K562 (cell line): Measurements from ENCODE around the gene CIP2A.

ENCODE experiments used
- ARHGAP35 ChIP-seq: fragments of 450-650 bp; IDR thresholded peaks from 2 replicates; pipeline ENCODE4 v1.6.1; 2018; ENCODE audit not compliant: partially characterized antibody
- BACH1 ChIP-seq: fragments of 200-800 bp; sonication (Bioruptor generic); IDR thresholded peaks from 2 replicates; pipeline ENCODE4 v1.6.1; 2016; ENCODE audit warnings: missing genetic modification characterization, missing compliant biosample characterization
- HMGXB4 ChIP-seq: sonication (generic); formaldehyde crosslinking; IDR thresholded peaks from 2 replicates; pipeline ENCODE4 v1.8.1; 2023; ENCODE audit warnings: mild to moderate bottlenecking, missing genetic modification reagents
- OTX1 ChIP-seq: fragments of 450-650 bp; formaldehyde crosslinking; IDR thresholded peaks from 2 replicates; pipeline ENCODE4 v1.4.0; 2022; ENCODE audit warnings: mild to moderate bottlenecking
- POLR2AphosphoS2 ChIP-seq: IDR thresholded peaks from 2 replicates; pipeline ENCODE4 v1.6.1; 2012; ENCODE audit warnings: low read length, improper control_type of control experiment
- RFX5 ChIP-seq: IDR thresholded peaks from 2 replicates; pipeline ENCODE4 v1.6.1; 2011; ENCODE audit warnings: low read depth, mild to moderate bottlenecking, improper control_type of control experiment, low read length
- SRF ChIP-seq, 2 experiments: fragments of 250-450, 450-650 bp in 1 of 2; sonication (Bioruptor Pico) in 1 of 2; sonication (generic) in 1 of 2; formaldehyde crosslinking; IDR thresholded peaks; 2 replicates each; pipeline versions ENCODE4 v1.5.0 to v1.5.1; 2020 to 2022; ENCODE audit warnings: mild to moderate bottlenecking in 1 of 2, missing genetic modification reagents in 1 of 2
- TCF7L2 ChIP-seq: fragments of 150-350 bp; IDR thresholded peaks from 2 replicates; pipeline ENCODE4 v1.6.1; 2016; ENCODE audit warnings: low read depth, mild to moderate bottlenecking, low read length, moderate library complexity
- ZFX ChIP-seq: sonication (generic); formaldehyde crosslinking; IDR thresholded peaks from 2 replicates; pipeline ENCODE4 v1.8.0; 2022; ENCODE audit warnings: mild to moderate bottlenecking, missing genetic modification reagents, moderate library complexity
- ZNF436 ChIP-seq: fragments of 250-450, 450-650 bp; sonication (Bioruptor Pico); formaldehyde crosslinking; IDR thresholded peaks from 2 replicates; pipeline ENCODE4 v1.7.0; 2020; ENCODE audit warnings: mild to moderate bottlenecking
- TF ChIP-seq, protein P1 (sequence below): sonication (generic); formaldehyde crosslinking; IDR thresholded peaks from 2 replicates; pipeline ENCODE4 v1.8.0; 2022; ENCODE audit warnings: missing genetic modification reagents, mild to moderate bottlenecking, borderline replicate concordance
- TF ChIP-seq, protein P2 (sequence below), 3 experiments: IDR thresholded peaks in 2 of 3; conservative IDR thresholded peaks in 1 of 3; 2 replicates each; pipeline ENCODE4 v1.5.1; 2011 to 2012; ENCODE audit warnings: low read length in 3 of 3, mild to moderate bottlenecking in 3 of 3, control low read depth in 2 of 3, improper control_type of control experiment in 1 of 3, inconsistent platforms in 1 of 3, low read depth in 1 of 3, mixed read lengths in 1 of 3, moderate library complexity in 1 of 3; ENCODE audit not compliant: insufficient read depth in 2 of 3

- TF ChIP-seq BACH1 (tag): no peak
- no peak for TF ChIP-seq SRF (CRISPR knock-in tag; IDR thresholded peaks at IDR 0.05)
- no peak for TF ChIP-seq POLR2AphosphoS2
- TF ChIP-seq RFX5: no peak
- no peak for TF ChIP-seq ZNF436 (CRISPR knock-in tag)
- TF ChIP-seq, protein P1, sequence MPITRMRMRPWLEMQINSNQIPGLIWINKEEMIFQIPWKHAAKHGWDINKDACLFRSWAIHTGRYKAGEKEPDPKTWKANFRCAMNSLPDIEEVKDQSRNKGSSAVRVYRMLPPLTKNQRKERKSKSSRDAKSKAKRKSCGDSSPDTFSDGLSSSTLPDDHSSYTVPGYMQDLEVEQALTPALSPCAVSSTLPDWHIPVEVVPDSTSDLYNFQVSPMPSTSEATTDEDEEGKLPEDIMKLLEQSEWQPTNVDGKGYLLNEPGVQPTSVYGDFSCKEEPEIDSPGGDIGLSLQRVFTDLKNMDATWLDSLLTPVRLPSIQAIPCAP (CRISPR knock-in tag): no peak
- no peak for TF ChIP-seq ARHGAP35
- TF ChIP-seq HMGXB4: no peak
- no peak for TF ChIP-seq TCF7L2
- TF ChIP-seq OTX1 (CRISPR knock-in tag): no peak
- TF ChIP-seq, protein P2, sequence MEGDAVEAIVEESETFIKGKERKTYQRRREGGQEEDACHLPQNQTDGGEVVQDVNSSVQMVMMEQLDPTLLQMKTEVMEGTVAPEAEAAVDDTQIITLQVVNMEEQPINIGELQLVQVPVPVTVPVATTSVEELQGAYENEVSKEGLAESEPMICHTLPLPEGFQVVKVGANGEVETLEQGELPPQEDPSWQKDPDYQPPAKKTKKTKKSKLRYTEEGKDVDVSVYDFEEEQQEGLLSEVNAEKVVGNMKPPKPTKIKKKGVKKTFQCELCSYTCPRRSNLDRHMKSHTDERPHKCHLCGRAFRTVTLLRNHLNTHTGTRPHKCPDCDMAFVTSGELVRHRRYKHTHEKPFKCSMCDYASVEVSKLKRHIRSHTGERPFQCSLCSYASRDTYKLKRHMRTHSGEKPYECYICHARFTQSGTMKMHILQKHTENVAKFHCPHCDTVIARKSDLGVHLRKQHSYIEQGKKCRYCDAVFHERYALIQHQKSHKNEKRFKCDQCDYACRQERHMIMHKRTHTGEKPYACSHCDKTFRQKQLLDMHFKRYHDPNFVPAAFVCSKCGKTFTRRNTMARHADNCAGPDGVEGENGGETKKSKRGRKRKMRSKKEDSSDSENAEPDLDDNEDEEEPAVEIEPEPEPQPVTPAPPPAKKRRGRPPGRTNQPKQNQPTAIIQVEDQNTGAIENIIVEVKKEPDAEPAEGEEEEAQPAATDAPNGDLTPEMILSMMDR (IDR thresholded peaks at IDR 0.05 in 2 of 3, conservative IDR thresholded peaks at IDR 0.05 in 1 of 3; ENCODE audit: insufficient read depth in 2 of 3, low read depth in 1 of 3, low read length in 3 of 3): no peak
- no peak for TF ChIP-seq ZFX (CRISPR knock-in tag)
These were observed 70.3 kb downstream of the CIP2A start for GRCh38 chr3:108518895-108519294.
